ENCODE measurements around the gene LSMEM2.
"Not testable (repeated sequence)": the region's sequence is repeated elsewhere in the genome, so short reads cannot be mapped to it uniquely, and the experiment has no call there.

LSMEM2 gene

DNA sequence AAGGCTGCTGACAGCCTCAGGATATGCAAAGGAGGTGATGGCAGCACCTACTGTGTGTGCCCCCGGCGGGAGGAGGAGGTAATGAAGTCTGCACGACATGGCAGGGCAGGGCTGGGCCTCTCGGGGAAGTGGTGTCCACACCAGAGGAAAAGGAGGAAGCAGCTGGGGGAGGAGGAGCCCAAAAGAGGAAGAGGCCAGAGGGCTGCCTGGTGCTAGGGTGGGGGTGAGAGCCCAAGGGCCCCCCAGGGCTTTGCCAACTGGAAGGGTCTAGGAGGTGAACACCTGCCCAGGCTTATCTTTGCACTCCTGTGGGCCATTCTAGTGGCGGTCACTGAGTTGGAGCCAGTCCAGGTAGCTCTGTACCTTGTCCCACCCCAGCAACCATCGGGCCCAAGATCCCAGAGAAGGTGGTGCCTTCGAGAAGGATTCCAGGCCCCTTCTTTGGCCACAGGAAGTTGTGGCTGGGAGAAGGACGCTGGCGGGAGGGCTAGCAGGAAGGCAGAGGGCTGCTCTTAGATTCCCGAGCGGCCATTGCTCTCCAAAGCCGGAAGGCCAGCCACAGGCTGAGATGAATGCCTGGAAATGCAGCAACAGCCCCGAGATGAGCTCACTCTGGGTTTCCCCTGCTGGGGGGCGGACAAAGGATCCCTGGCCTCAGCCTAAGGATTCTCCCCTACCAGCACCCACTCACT is 35.9 kb upstream of the LSMEM2 start:
- H3K4me1 ChIP-seq (ENCODE audit: control insufficient read depth in 1 of 2, insufficient read depth in 2 of 2, low read length in 2 of 2): peaks cover 39 to 48% of the 10 kb centered on the region in 2 experiments
- H3K23ac ChIP-seq (ENCODE audit: low read length): no peak overlapping the region
- no CpG with 5 or more reads among the region's 14 CpGs for WGBS (ENCODE audit: extremely low coverage, insufficient coverage, insufficient read length)
- H4K8ac ChIP-seq (ENCODE audit: low read depth, low read length): peak overlapping the region; percentile 14
- no peak overlapping the region for H2BK120ac ChIP-seq (ENCODE audit: insufficient read depth, low read length, poor library complexity)
- DNase-seq: peak; percentile 65 to 77
- peaks cover 16 to 21% of the 10 kb centered on the region in 2 experiments for H3K36me3 ChIP-seq (ENCODE audit: control insufficient read depth in 1 of 2, insufficient read depth in 2 of 2, low read length in 2 of 2)
- peaks cover 12% of the 10 kb centered on the region for H3K79me2 ChIP-seq (ENCODE audit: control insufficient read depth, insufficient read depth, low read length, poor library complexity)
- H3K4me2 ChIP-seq (ENCODE audit: low read length): no peak overlapping the region
- peak overlapping the region; percentile 39 for H3K18ac ChIP-seq (ENCODE audit: low read length)
- H3K9ac ChIP-seq (ENCODE audit: low read length): no peak overlapping the region
- H2BK12ac ChIP-seq (ENCODE audit: low read length): no peak overlapping the region
- H3K4ac ChIP-seq (ENCODE audit: low read depth, low read length): peak overlapping the region; percentile 36
- peak overlapping the region; percentile 41 for H4K91ac ChIP-seq (ENCODE audit: low read depth, low read length)
- no peaks in the 10 kb centered on the region for H3K27me3 ChIP-seq (ENCODE audit: insufficient read depth, low read length)
- peak overlapping the region; percentile 41 for H3K27ac ChIP-seq (ENCODE audit: low read depth, low read length)
- no peaks in the 10 kb centered on the region for H3K9me3 ChIP-seq (ENCODE audit: insufficient read depth, low read depth, low read length)
- no peak overlapping the region for H2AFZ ChIP-seq (ENCODE audit: insufficient read depth, low read length, poor library complexity)
- peak overlapping the region; percentile 14 for H2BK5ac ChIP-seq (ENCODE audit: low read depth, low read length, poor library complexity)
- no peak overlapping the region for H3K14ac ChIP-seq (ENCODE audit: low read length)
- peak overlapping the region; percentile 21 for H3K4me3 ChIP-seq (ENCODE audit: low read depth, low read length)
- no peak overlapping the region for H4K12ac ChIP-seq (ENCODE audit: low read depth, low read length)
- peak overlapping the region; percentile 14 for H2AK5ac ChIP-seq (ENCODE audit: low read length)
- peaks cover 12% of the 10 kb centered on the region for H3K79me1 ChIP-seq (ENCODE audit: low read length)

DNA sequence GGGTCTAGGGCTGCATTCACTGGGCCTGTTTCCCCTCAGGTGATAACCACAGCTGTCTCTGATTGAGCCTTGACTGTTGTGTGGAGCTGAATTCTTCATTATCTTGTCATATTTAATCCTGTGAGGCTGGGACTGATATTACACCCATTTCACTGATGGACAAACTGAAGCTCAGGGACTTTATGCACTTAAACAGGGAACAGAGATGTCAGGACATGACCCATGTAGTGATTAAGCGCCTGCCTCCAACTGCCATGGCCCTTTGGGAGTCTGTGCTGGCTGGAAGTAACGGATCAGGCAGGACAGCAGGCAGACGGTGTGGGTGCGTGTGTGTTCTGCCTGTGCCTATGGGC is 35.4 kb upstream of the LSMEM2 start:
- no peak for DNase-seq
- H2BK12ac ChIP-seq (ENCODE audit: low read length): no peak overlapping the region
- H3K27ac ChIP-seq (ENCODE audit: low read depth, low read length): peak overlapping the region; percentile 41
- peak overlapping the region; percentile 36 for H3K4ac ChIP-seq (ENCODE audit: low read depth, low read length)
- no CpG with 5 or more reads among the region's 4 CpGs for WGBS (ENCODE audit: extremely low coverage, insufficient coverage, insufficient read length)
- H3K14ac ChIP-seq (ENCODE audit: low read length): no peak overlapping the region
- peak overlapping the region; percentile 41 for H4K91ac ChIP-seq (ENCODE audit: low read depth, low read length)
- peaks cover 39 to 50% of the 10 kb centered on the region in 2 experiments for H3K4me1 ChIP-seq (ENCODE audit: control insufficient read depth in 1 of 2, insufficient read depth in 2 of 2, low read length in 2 of 2)
- H4K8ac ChIP-seq (ENCODE audit: low read depth, low read length): no peak overlapping the region
- no peak overlapping the region for H2BK120ac ChIP-seq (ENCODE audit: insufficient read depth, low read length, poor library complexity)
- H4K12ac ChIP-seq (ENCODE audit: low read depth, low read length): no peak overlapping the region
- peaks cover 12% of the 10 kb centered on the region for H3K79me2 ChIP-seq (ENCODE audit: control insufficient read depth, insufficient read depth, low read length, poor library complexity)
- no peaks in the 10 kb centered on the region for H3K9me3 ChIP-seq (ENCODE audit: insufficient read depth, low read depth, low read length)
- no peak overlapping the region for H3K4me3 ChIP-seq (ENCODE audit: low read depth, low read length)
- no peak overlapping the region for H2AFZ ChIP-seq (ENCODE audit: insufficient read depth, low read length, poor library complexity)
- no peak overlapping the region for H3K18ac ChIP-seq (ENCODE audit: low read length)
- H2BK5ac ChIP-seq (ENCODE audit: low read depth, low read length, poor library complexity): peak overlapping the region; percentile 14
- peaks cover 12% of the 10 kb centered on the region for H3K79me1 ChIP-seq (ENCODE audit: low read length)
- no peak overlapping the region for H3K4me2 ChIP-seq (ENCODE audit: low read length)
- H3K36me3 ChIP-seq (ENCODE audit: control insufficient read depth in 1 of 2, insufficient read depth in 2 of 2, low read length in 2 of 2): peaks cover 16 to 18% of the 10 kb centered on the region in 2 experiments
- no peak overlapping the region for H3K23ac ChIP-seq (ENCODE audit: low read length)
- H3K27me3 ChIP-seq (ENCODE audit: insufficient read depth, low read length): no peaks in the 10 kb centered on the region
- no peak overlapping the region for H2AK5ac ChIP-seq (ENCODE audit: low read length)
- no peak overlapping the region for H3K9ac ChIP-seq (ENCODE audit: low read length)

DNA sequence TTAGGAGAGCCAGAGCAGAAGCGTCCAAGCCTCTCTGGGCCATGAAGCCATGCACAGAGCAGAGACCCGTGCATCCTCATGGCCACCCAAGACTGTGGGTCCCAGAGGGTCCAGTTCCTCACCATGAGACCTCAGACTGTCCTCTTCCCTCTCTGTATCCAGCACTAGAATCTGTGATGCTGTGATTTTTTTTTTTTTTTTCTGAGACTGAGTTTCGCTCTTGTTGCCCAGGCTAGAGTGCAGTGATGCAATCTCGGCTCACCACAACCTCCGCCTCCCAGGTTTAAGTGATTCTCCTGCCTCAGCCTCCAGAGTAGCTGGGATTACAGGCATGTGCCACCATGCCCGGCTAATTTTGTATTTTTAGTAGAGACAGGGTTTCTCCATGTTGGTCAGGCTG is 34.1 kb upstream of the LSMEM2 start:
- DNase-seq; H4K8ac ChIP-seq (ENCODE audit: low read depth, low read length); H2AFZ ChIP-seq (ENCODE audit: insufficient read depth, low read length, poor library complexity); H3K9me3 ChIP-seq (ENCODE audit: insufficient read depth, low read depth, low read length); H3K14ac ChIP-seq (ENCODE audit: low read length); H3K27me3 ChIP-seq (ENCODE audit: insufficient read depth, low read length); H3K27ac ChIP-seq (ENCODE audit: low read depth, low read length); H3K23ac ChIP-seq (ENCODE audit: low read length); H2BK5ac ChIP-seq (ENCODE audit: low read depth, low read length, poor library complexity); H2BK120ac ChIP-seq (ENCODE audit: insufficient read depth, low read length, poor library complexity); H4K12ac ChIP-seq (ENCODE audit: low read depth, low read length); H2BK12ac ChIP-seq (ENCODE audit: low read length); H4K91ac ChIP-seq (ENCODE audit: low read depth, low read length); H3K4me2 ChIP-seq (ENCODE audit: low read length); H2AK5ac ChIP-seq (ENCODE audit: low read length); H3K4me3 ChIP-seq (ENCODE audit: low read depth, low read length); H3K9ac ChIP-seq (ENCODE audit: low read length): not testable (repeated sequence)
- Histone ChIP-seq H3K36me3 (ENCODE audit: control insufficient read depth in 1 of 2, insufficient read depth in 2 of 2, low read length in 2 of 2) (peaks cover 11 to 22% of the 10 kb centered on the region in 2 experiments), H3K18ac (ENCODE audit: low read length) (peak overlapping the region; percentile 39), H3K4me1 (ENCODE audit: control insufficient read depth in 1 of 2, insufficient read depth in 2 of 2, low read length in 2 of 2) (peaks cover 39 to 49% of the 10 kb centered on the region in 2 experiments), H3K79me2 (ENCODE audit: control insufficient read depth, insufficient read depth, low read length, poor library complexity) (peaks cover 12% of the 10 kb centered on the region), H3K4ac (ENCODE audit: low read depth, low read length) (peak overlapping the region; percentile 22), H3K79me1 (ENCODE audit: low read length) (peaks cover 13% of the 10 kb centered on the region)
- WGBS (ENCODE audit: extremely low coverage, insufficient coverage, insufficient read length): no CpG with 5 or more reads among the region's 6 CpGs

DNA sequence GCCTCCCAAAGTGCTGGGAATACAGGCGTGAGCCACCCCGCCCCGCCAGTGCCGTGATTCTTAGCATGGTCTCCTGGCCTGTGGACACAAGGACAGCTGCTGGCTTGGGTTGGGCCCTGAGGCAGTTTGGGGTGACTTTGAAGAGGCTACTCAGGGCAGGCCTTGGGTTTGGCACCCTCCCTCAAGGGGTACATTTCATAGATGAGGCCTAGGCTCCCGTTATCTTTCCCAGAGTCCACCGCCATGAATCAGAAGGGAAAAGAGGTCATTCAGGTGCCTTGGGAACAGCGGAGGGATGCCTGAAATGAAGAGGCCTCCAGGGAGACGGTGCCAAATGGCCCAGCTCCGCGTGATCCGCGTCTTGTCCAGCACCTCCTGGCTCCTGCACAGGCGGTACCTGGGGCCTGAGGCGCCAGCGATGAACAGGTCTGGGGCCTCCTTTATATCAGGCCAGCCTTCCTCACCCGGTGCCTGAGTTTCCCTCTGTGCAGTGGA is 33.6 kb upstream of the LSMEM2 start:
- no peaks in the 10 kb centered on the region for H3K27me3 ChIP-seq (ENCODE audit: insufficient read depth, low read length)
- H3K36me3 ChIP-seq (ENCODE audit: control insufficient read depth in 1 of 2, insufficient read depth in 2 of 2, low read length in 2 of 2): peaks cover 9 to 25% of the 10 kb centered on the region in 2 experiments
- no peak overlapping the region for H3K23ac ChIP-seq (ENCODE audit: low read length)
- no peak for DNase-seq
- H3K4ac ChIP-seq (ENCODE audit: low read depth, low read length): peak overlapping the region; percentile 66
- WGBS (ENCODE audit: extremely low coverage, insufficient coverage, insufficient read length): no CpG with 5 or more reads among the region's 16 CpGs
- peaks cover 39 to 49% of the 10 kb centered on the region in 2 experiments for H3K4me1 ChIP-seq (ENCODE audit: control insufficient read depth in 1 of 2, insufficient read depth in 2 of 2, low read length in 2 of 2)
- peak overlapping the region; percentile 64 for H4K8ac ChIP-seq (ENCODE audit: low read depth, low read length)
- peak overlapping the region; percentile 82 for H3K27ac ChIP-seq (ENCODE audit: low read depth, low read length)
- H3K9me3 ChIP-seq (ENCODE audit: insufficient read depth, low read depth, low read length): no peaks in the 10 kb centered on the region
- H3K9ac ChIP-seq (ENCODE audit: low read length): no peak overlapping the region
- H2BK5ac ChIP-seq (ENCODE audit: low read depth, low read length, poor library complexity): peak overlapping the region; percentile 11
- peak overlapping the region; percentile 83 for H3K14ac ChIP-seq (ENCODE audit: low read length)
- peak overlapping the region; percentile 72 for H4K12ac ChIP-seq (ENCODE audit: low read depth, low read length)
- peak overlapping the region; percentile 80 for H4K91ac ChIP-seq (ENCODE audit: low read depth, low read length)
- peak overlapping the region; percentile 69 for H2AK5ac ChIP-seq (ENCODE audit: low read length)
- H3K4me2 ChIP-seq (ENCODE audit: low read length): peak overlapping the region; percentile 56
- no peak overlapping the region for H3K4me3 ChIP-seq (ENCODE audit: low read depth, low read length)
- no peak overlapping the region for H2AFZ ChIP-seq (ENCODE audit: insufficient read depth, low read length, poor library complexity)
- H3K79me2 ChIP-seq (ENCODE audit: control insufficient read depth, insufficient read depth, low read length, poor library complexity): peaks cover 14% of the 10 kb centered on the region
- H3K79me1 ChIP-seq (ENCODE audit: low read length): peaks cover 13% of the 10 kb centered on the region
- H3K18ac ChIP-seq (ENCODE audit: low read length): peak overlapping the region; percentile 68
- peak overlapping the region; percentile 44 for H2BK12ac ChIP-seq (ENCODE audit: low read length)
- peak overlapping the region; percentile 71 for H2BK120ac ChIP-seq (ENCODE audit: insufficient read depth, low read length, poor library complexity)

All from trophoblast cell (in vitro differentiated cells and primary cell).